Measurements from ENCODE around the gene COQ8A.

GRCh38 chr1:226892524-226892875 lies 47.6 kb upstream of the COQ8A start:
- TF ChIP-seq CTCF (IDR thresholded peaks at IDR 0.05) (no peak), POLR2A (IDR thresholded peaks at IDR 0.05) (no peak)
